BLaER1 (cell line): Measurements from ENCODE around the gene RAP1A.

Experiments
- H3K27ac ChIP-seq: shearing (Covaris generic); formaldehyde crosslinking; 2 replicates; pipeline ENCODE4 v1.8.1; 2022
- H3K27me3 ChIP-seq: shearing (Covaris generic); formaldehyde crosslinking; 2 replicates; pipeline ENCODE4 v1.8.1; 2022
- H3K36me3 ChIP-seq: shearing (Covaris generic); formaldehyde crosslinking; 2 replicates; pipeline ENCODE4 v1.8.1; 2022
- H3K4me1 ChIP-seq: shearing (Covaris generic); formaldehyde crosslinking; 2 replicates; pipeline ENCODE4 v1.8.1; 2022
- H3K4me2 ChIP-seq: shearing (Covaris generic); formaldehyde crosslinking; 2 replicates; pipeline ENCODE4 v1.8.1; 2022
- H3K4me3 ChIP-seq: shearing (Covaris generic); formaldehyde crosslinking; 2 replicates; pipeline ENCODE4 v1.8.1; 2022
- H3K9ac ChIP-seq: shearing (Covaris generic); formaldehyde crosslinking; 2 replicates; pipeline ENCODE4 v1.8.1; 2022
- H3K9me3 ChIP-seq: shearing (Covaris generic); formaldehyde crosslinking; 2 replicates; pipeline ENCODE4 v1.8.1; 2022
- H4K20me1 ChIP-seq: shearing (Covaris generic); formaldehyde crosslinking; 2 replicates; pipeline ENCODE4 v1.8.1; 2022
- Cebpa-rat ChIP-seq: shearing (Covaris generic); IDR thresholded peaks from 2 replicates; pipeline ENCODE4 v1.8.1; 2022

RAP1A gene

DNA sequence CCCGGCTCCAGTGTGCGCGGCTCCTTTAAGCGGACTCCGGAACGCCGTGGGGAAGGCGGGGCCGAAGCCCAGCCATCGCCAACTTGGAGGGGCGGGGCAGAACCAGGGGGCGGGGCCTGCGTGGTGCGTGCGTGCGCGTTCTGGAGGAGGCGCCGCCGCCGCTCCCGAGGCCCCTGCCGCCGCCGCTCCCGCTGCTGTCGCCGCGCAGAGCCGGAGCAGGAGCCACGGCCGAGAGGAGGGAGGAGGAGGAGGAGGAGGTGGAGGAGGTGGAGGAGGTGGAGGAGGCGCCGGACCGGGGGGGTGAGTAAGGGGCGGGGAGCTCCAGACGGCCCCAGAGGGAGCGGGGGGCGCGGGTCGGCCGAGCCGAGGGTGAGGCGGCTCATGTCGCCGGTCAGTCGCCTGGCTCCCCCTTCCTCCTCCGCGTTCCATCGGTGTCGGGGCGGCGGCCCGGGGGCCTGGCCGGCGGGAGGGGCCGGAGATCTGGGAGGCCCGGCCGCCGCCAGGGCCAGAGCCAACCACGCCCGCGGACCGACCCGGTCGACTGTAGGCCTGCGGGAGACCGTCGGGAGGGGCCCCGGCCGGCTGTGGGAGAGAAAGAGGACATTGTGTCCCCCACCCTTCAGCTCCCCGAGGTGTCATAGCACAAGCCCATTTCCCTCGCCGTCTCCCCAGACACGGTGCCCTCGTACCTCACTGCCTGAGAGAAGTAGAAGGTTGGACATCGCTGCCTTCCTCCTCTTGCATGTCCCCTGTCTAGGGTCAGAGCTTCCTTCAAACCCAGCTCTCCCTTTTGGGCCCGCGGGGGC, at the start of gene RAP1A:
Gene RAP1A (plus strand): TSS at position 155 of the 806 bp plus-strand sequence. CDS start 71,572 bp downstream, outside the sequence.
- H3K4me2 ChIP-seq: peak within 1 kb of the TSS; percentile 97
- H3K9ac ChIP-seq: peak within 1 kb of the TSS; percentile 95
- no peaks in the 10 kb centered on the region for H3K36me3 ChIP-seq
- H3K9me3 ChIP-seq: no peaks in the 10 kb centered on the region
- peak within 1 kb of the TSS; percentile 90 for H3K27ac ChIP-seq
- H3K4me1 ChIP-seq: peaks cover 40% of the 10 kb centered on the region
- TF ChIP-seq Cebpa-rat: no peak
- peaks cover 45% of the 10 kb centered on the region for H4K20me1 ChIP-seq
- no peaks in the 10 kb centered on the region for H3K27me3 ChIP-seq
- H3K4me3 ChIP-seq: peak within 1 kb of the TSS; percentile 98

- H4K20me1 ChIP-seq: no peaks in the 10 kb centered on the region
- TF ChIP-seq Cebpa-rat: no peak
- no peaks in the 10 kb centered on the region for H3K36me3 ChIP-seq
- no peak overlapping the region for H3K4me2 ChIP-seq
- H3K27ac ChIP-seq: no peak overlapping the region
- no peak overlapping the region for H3K4me3 ChIP-seq
- H3K27me3 ChIP-seq: no peaks in the 10 kb centered on the region
- H3K9ac ChIP-seq: no peak overlapping the region
- no peaks in the 10 kb centered on the region for H3K9me3 ChIP-seq
- H3K4me1 ChIP-seq: no peaks in the 10 kb centered on the region
These were observed 49.7 kb upstream of the RAP1A start for GRCh38 chr1:111569913-111570312.

GRCh38 chr1:111570781-111571181, 48.8 kb upstream of the RAP1A start:
- Histone ChIP-seq H3K27me3 (no peaks in the 10 kb centered on the region), H3K4me2 (no peak overlapping the region), H3K9me3 (no peaks in the 10 kb centered on the region), H3K9ac (no peak overlapping the region), H3K4me1 (no peaks in the 10 kb centered on the region), H3K36me3 (no peaks in the 10 kb centered on the region), H3K4me3 (no peak overlapping the region), H4K20me1 (no peaks in the 10 kb centered on the region), H3K27ac (no peak overlapping the region)
- no peak for TF ChIP-seq Cebpa-rat

DNA sequence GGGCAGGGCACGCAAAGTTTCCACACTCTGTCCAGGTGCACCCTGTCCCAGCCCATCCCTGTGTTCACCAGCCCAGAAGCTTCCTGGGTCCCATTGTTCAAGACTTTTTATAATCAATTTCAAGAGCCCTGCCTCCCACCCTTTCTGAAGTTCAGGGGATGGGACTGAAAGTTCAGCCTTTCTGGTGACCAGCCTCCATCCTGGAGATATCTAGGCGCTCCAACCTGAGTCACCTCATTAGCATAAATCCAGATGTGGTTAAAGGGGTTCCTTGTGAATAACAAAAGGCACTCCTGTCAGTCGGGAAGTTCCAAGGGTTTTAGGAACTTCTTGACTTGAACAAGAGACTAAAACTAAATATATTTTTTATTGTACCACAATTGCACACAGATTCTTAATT, 48.4 kb upstream of the RAP1A start:
- Histone ChIP-seq H3K36me3 (no peaks in the 10 kb centered on the region), H3K9ac (no peak overlapping the region), H4K20me1 (no peaks in the 10 kb centered on the region), H3K27ac (no peak overlapping the region), H3K9me3 (no peaks in the 10 kb centered on the region), H3K27me3 (no peaks in the 10 kb centered on the region), H3K4me3 (no peak overlapping the region), H3K4me2 (no peak overlapping the region), H3K4me1 (no peaks in the 10 kb centered on the region)
- no peak for TF ChIP-seq Cebpa-rat

GRCh38 chr1:111571987-111572386, 47.6 kb upstream of the RAP1A start:
- no peaks in the 10 kb centered on the region for H3K9me3 ChIP-seq
- TF ChIP-seq Cebpa-rat: no peak
- H3K4me2 ChIP-seq: no peak overlapping the region
- no peak overlapping the region for H3K9ac ChIP-seq
- H3K4me3 ChIP-seq: no peak overlapping the region
- no peaks in the 10 kb centered on the region for H3K36me3 ChIP-seq
- H3K27me3 ChIP-seq: no peaks in the 10 kb centered on the region
- no peaks in the 10 kb centered on the region for H3K4me1 ChIP-seq
- no peaks in the 10 kb centered on the region for H4K20me1 ChIP-seq
- no peak overlapping the region for H3K27ac ChIP-seq

GRCh38 chr1:111576547-111576946, 43.0 kb upstream of the RAP1A start:
- Histone ChIP-seq H3K4me2 (no peak overlapping the region), H3K27me3 (no peaks in the 10 kb centered on the region), H3K4me3 (no peak overlapping the region), H3K36me3 (no peaks in the 10 kb centered on the region), H3K9me3 (no peaks in the 10 kb centered on the region), H4K20me1 (no peaks in the 10 kb centered on the region), H3K27ac (no peak overlapping the region), H3K9ac (no peak overlapping the region), H3K4me1 (no peaks in the 10 kb centered on the region)
- no peak for TF ChIP-seq Cebpa-rat

GRCh38 chr1:111577814-111578213, 41.8 kb upstream of the RAP1A start:
- H3K27me3 ChIP-seq: no peaks in the 10 kb centered on the region
- no peak for TF ChIP-seq Cebpa-rat
- no peaks in the 10 kb centered on the region for H3K9me3 ChIP-seq
- no peak overlapping the region for H3K4me2 ChIP-seq
- H3K9ac ChIP-seq: no peak overlapping the region
- H4K20me1 ChIP-seq: no peaks in the 10 kb centered on the region
- no peaks in the 10 kb centered on the region for H3K36me3 ChIP-seq
- no peaks in the 10 kb centered on the region for H3K4me1 ChIP-seq
- H3K27ac ChIP-seq: no peak overlapping the region
- H3K4me3 ChIP-seq: no peak overlapping the region

DNA sequence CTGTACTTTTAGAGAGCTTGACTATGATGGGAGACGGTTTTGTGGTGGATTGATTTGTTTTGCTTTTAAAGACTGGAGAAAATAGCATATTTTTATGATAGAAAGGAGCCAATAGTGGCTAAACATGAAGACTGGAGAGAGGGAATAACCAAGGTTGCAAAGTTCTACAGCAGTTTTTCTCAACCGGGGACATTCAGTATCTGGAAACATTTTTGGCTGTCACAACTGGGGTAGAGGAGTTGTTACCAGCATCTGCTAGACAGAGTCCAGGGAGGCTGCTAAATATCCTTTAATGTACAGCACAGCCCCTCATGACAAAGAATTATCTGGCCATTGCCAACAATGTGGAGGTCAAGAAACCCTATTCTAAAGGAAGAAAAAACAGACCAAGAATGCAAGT, 38.4 kb upstream of the RAP1A start:
- Histone ChIP-seq H4K20me1 (no peaks in the 10 kb centered on the region), H3K9me3 (no peaks in the 10 kb centered on the region), H3K9ac (no peak overlapping the region), H3K4me1 (no peaks in the 10 kb centered on the region), H3K4me2 (no peak overlapping the region), H3K27me3 (no peaks in the 10 kb centered on the region), H3K4me3 (no peak overlapping the region), H3K27ac (no peak overlapping the region), H3K36me3 (no peaks in the 10 kb centered on the region)
- no peak for TF ChIP-seq Cebpa-rat

- TF ChIP-seq Cebpa-rat: no peak
- H3K4me3 ChIP-seq: no peak overlapping the region
- no peaks in the 10 kb centered on the region for H3K9me3 ChIP-seq
- no peaks in the 10 kb centered on the region for H4K20me1 ChIP-seq
- no peak overlapping the region for H3K4me2 ChIP-seq
- H3K27me3 ChIP-seq: no peaks in the 10 kb centered on the region
- no peaks in the 10 kb centered on the region for H3K36me3 ChIP-seq
- H3K27ac ChIP-seq: no peak overlapping the region
- no peak overlapping the region for H3K9ac ChIP-seq
- H3K4me1 ChIP-seq: no peaks in the 10 kb centered on the region
These were observed 37.6 kb upstream of the RAP1A start for GRCh38 chr1:111582016-111582415.

- H3K27ac ChIP-seq: no peak overlapping the region
- H3K4me3 ChIP-seq: no peak overlapping the region
- no peaks in the 10 kb centered on the region for H3K9me3 ChIP-seq
- no peaks in the 10 kb centered on the region for H4K20me1 ChIP-seq
- H3K4me2 ChIP-seq: no peak overlapping the region
- H3K36me3 ChIP-seq: no peaks in the 10 kb centered on the region
- no peak overlapping the region for H3K9ac ChIP-seq
- H3K27me3 ChIP-seq: no peaks in the 10 kb centered on the region
- TF ChIP-seq Cebpa-rat: no peak
- H3K4me1 ChIP-seq: no peaks in the 10 kb centered on the region
These were observed 36.7 kb upstream of the RAP1A start for GRCh38 chr1:111582644-111583618.
